ENCODE results near the gene NTN4. TPM values are rescaled to one million over a fixed set of nuclear protein-coding genes. Genes with fewer than 3 reads are reported as not detected.

The NTN4 gene
- total RNA-seq, 1 donor from 2014 or later: 136 TPM

- TF ChIP-seq, protein P1, sequence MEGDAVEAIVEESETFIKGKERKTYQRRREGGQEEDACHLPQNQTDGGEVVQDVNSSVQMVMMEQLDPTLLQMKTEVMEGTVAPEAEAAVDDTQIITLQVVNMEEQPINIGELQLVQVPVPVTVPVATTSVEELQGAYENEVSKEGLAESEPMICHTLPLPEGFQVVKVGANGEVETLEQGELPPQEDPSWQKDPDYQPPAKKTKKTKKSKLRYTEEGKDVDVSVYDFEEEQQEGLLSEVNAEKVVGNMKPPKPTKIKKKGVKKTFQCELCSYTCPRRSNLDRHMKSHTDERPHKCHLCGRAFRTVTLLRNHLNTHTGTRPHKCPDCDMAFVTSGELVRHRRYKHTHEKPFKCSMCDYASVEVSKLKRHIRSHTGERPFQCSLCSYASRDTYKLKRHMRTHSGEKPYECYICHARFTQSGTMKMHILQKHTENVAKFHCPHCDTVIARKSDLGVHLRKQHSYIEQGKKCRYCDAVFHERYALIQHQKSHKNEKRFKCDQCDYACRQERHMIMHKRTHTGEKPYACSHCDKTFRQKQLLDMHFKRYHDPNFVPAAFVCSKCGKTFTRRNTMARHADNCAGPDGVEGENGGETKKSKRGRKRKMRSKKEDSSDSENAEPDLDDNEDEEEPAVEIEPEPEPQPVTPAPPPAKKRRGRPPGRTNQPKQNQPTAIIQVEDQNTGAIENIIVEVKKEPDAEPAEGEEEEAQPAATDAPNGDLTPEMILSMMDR (IDR thresholded peaks at IDR 0.05): no peak
- DNase-seq: no peak
- Histone ChIP-seq H3K4me3 (no peak overlapping the region), H3K36me3 (no peaks in the 10 kb centered on the region), H3K4me1 (peaks cover 3% of the 10 kb centered on the region), H3K27me3 (no peaks in the 10 kb centered on the region), H3K27ac (no peak overlapping the region), H3K9me3 (no peaks in the 10 kb centered on the region)
- intact Hi-C loops (cut with DNase I): no loop called here
- no peak for ATAC-seq
Observed at GRCh38 chr12:95726903-95727302, 63.7 kb downstream of the NTN4 start.

DNA sequence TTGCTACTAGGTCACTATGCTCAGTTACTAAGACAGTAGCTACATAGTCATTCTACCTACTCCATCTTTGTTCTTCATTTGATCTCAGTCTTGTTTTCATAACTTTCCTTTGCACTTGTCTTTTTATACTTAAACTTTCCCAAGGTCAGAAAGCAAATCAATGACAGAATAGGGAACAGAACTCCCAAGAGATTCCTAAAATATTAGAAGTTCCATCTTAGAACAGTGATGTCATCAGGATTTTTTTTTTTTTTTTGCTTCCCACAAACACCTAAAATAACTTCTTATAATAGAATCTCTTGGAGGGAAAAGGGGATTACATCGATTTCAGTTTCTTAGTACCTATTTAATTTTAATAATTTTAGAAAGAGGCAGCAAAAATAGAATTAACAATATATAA is 65.8 kb downstream of the NTN4 start:
- TF ChIP-seq, protein P1 (IDR thresholded peaks at IDR 0.05): no peak
- Histone ChIP-seq H3K27ac (no peak overlapping the region), H3K4me3 (no peak overlapping the region), H3K9me3 (no peaks in the 10 kb centered on the region), H3K36me3 (no peaks in the 10 kb centered on the region), H3K27me3 (no peaks in the 10 kb centered on the region), H3K4me1 (no peaks in the 10 kb centered on the region)
- intact Hi-C loops (cut with DNase I): no loop called here
- DNase-seq (no peak), ATAC-seq (no peak)

DNA sequence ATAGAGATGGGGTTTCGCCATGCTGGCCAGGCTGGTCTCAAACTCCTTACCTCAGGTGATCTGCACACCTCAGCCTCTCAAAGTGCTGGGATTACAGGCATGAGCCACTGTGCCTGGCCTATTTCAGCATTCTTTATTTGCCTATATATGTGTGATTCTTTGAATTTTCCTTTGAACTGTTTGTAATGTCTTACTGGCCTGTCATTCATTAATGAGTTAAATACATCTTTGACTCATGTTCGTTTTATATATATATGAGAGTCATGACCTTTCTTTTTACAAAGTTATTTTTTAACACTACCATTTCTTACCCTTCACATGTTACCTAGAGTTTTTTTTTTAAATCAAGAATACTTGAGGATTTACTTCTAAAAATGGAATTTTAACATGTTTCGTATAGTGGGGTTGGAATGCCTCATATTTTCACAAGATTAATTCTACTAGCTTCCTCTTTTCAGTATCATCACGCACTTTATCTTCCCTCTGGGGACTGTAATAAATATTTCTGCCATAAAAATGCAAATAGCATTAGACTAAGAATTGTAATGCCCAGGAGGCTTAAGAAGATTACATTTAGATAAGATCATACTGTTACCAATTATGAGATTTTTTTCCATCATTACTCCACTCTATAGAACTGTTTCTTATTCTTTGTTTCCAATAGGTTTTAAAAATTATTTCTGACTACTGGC is 66.7 kb downstream of the NTN4 start:
- ATAC-seq (no peak), DNase-seq (no peak)
- intact Hi-C loops (cut with DNase I): no loop called here
- Histone ChIP-seq H3K36me3 (no peaks in the 10 kb centered on the region), H3K4me1 (no peaks in the 10 kb centered on the region), H3K4me3 (no peak overlapping the region), H3K27me3 (no peaks in the 10 kb centered on the region), H3K27ac (no peak overlapping the region), H3K9me3 (no peaks in the 10 kb centered on the region)
- TF ChIP-seq, protein P1 (IDR thresholded peaks at IDR 0.05): no peak

GRCh38 chr12:95721320-95721719 is 69.2 kb downstream of the NTN4 start:
- Histone ChIP-seq H3K4me1 (no peaks in the 10 kb centered on the region), H3K27ac (no peak overlapping the region), H3K9me3 (no peaks in the 10 kb centered on the region), H3K27me3 (no peaks in the 10 kb centered on the region), H3K4me3 (no peak overlapping the region), H3K36me3 (no peaks in the 10 kb centered on the region)
- ATAC-seq (no peak), DNase-seq (no peak)
- TF ChIP-seq, protein P1 (IDR thresholded peaks at IDR 0.05): no peak
- intact Hi-C loops (cut with DNase I): no loop called here

GRCh38 chr12:95720146-95720545 is 70.4 kb downstream of the NTN4 start:
- Histone ChIP-seq H3K27me3 (no peaks in the 10 kb centered on the region), H3K4me1 (no peaks in the 10 kb centered on the region), H3K4me3 (no peak overlapping the region), H3K27ac (no peak overlapping the region), H3K36me3 (no peaks in the 10 kb centered on the region), H3K9me3 (no peaks in the 10 kb centered on the region)
- ATAC-seq: no peak
- intact Hi-C loops (cut with DNase I): no loop called here
- TF ChIP-seq, protein P1 (IDR thresholded peaks at IDR 0.05): no peak
- DNase-seq: no peak

GRCh38 chr12:95718772-95719171 is 71.8 kb downstream of the NTN4 start:
- Histone ChIP-seq H3K27me3 (no peaks in the 10 kb centered on the region), H3K4me3 (no peak overlapping the region), H3K9me3 (no peaks in the 10 kb centered on the region), H3K27ac (no peak overlapping the region), H3K4me1 (no peaks in the 10 kb centered on the region), H3K36me3 (no peaks in the 10 kb centered on the region)
- TF ChIP-seq, protein P1 (IDR thresholded peaks at IDR 0.05): no peak
- intact Hi-C loops (cut with DNase I): no loop called here
- DNase-seq (no peak), ATAC-seq (no peak)

Measured in upper lobe of right lung (tissue), 1 donor.